Natural killer cell (primary cell): Measurements from ENCODE around the gene BLOC1S2. TPM values are rescaled to one million over a fixed set of nuclear protein-coding genes. Genes with fewer than 3 reads are reported as not detected.

ENCODE experiments used
- ATAC-seq, 3 donors: fragments of 150-1000 bp in 2 of 3; fragments of 200-7000 bp in 1 of 3; cut with Tn5 transposase; 1 replicate in 1 of 3; 2 replicates in 2 of 3; pipeline ENCODE4 v1.10.0; 2021; ENCODE audit warnings: mild to moderate bottlenecking in 2 of 3, moderate library complexity in 2 of 3
- DNase-seq, 2 donors: peaks; one replicate each; pipeline versions ENCODE4 v3.0.0 to v3.0.0-alpha.2; 2013 to 2021; ENCODE audit warnings: mixed read lengths in 1 of 2
- H3K27ac ChIP-seq: one replicate; pipeline ENCODE4 v1.5.1; 2013; ENCODE audit warnings: mild to moderate bottlenecking, low read length
- H3K27me3 ChIP-seq: one replicate; pipeline ENCODE4 v1.6.1; 2013; ENCODE audit warnings: low read length; ENCODE audit not compliant: control insufficient read depth, insufficient read depth
- H3K36me3 ChIP-seq: one replicate; pipeline ENCODE4 v1.6.1; 2013; ENCODE audit warnings: low read length; ENCODE audit not compliant: control insufficient read depth, insufficient read depth
- H3K4me1 ChIP-seq: one replicate; pipeline ENCODE4 v1.6.1; 2013; ENCODE audit warnings: low read length; ENCODE audit not compliant: control insufficient read depth, insufficient read depth
- H3K4me3 ChIP-seq: one replicate; pipeline ENCODE4 v1.5.1; 2013; ENCODE audit warnings: low read length
- H3K9me3 ChIP-seq: one replicate; pipeline ENCODE4 v1.6.1; 2013; ENCODE audit warnings: low read length; ENCODE audit not compliant: control insufficient read depth, insufficient read depth
- H3K27ac Mint-ChIP-seq, 2 donors: one replicate each; pipeline ENCODE4 v1.8.0; 2022; ENCODE audit warnings: mild to moderate bottlenecking in 2 of 2, mixed read lengths in 2 of 2, moderate library complexity in 1 of 2
- H3K27me3 Mint-ChIP-seq, 2 donors: one replicate each; pipeline ENCODE4 v1.8.0; 2022; ENCODE audit warnings: low read depth in 2 of 2, mixed read lengths in 2 of 2
- H3K36me3 Mint-ChIP-seq: one replicate; pipeline ENCODE4 v1.8.0; 2022; ENCODE audit warnings: mixed read lengths
- H3K4me1 Mint-ChIP-seq, 2 donors: one replicate each; pipeline ENCODE4 v1.8.0; 2022; ENCODE audit warnings: mixed read lengths in 2 of 2
- H3K4me3 Mint-ChIP-seq: one replicate; pipeline ENCODE4 v1.8.0; 2022; ENCODE audit warnings: mild to moderate bottlenecking, moderate library complexity, mixed read lengths
- H3K9me3 Mint-ChIP-seq, 2 donors: one replicate each; pipeline ENCODE4 v1.8.0; 2022; ENCODE audit warnings: mixed read lengths in 2 of 2
- WGBS: methylation state at CpG from one replicate; pipeline ENCODE4 v1.1.7; 2013; ENCODE audit warnings: missing lambda C conversion rate; ENCODE audit not compliant: insufficient coverage; 5-methylcytosine and 5-hydroxymethylcytosine counted together
- intact Hi-C: fragments of 100-400 bp; cut with micrococcal nuclease; formaldehyde crosslinking; loops from one replicate; pipeline ENCODE4 v1.14.2; 2022
- total RNA-seq, 4 donors: library from RNA; stranded (reverse); fragments of 120-200 nt in 1 of 4; gene quantifications; one replicate each; pipeline versions ENCODE4 v1.2.3 to v1.2.4, GENCODE V29; 2013 to 2022
- TF ChIP-seq, protein P1 (sequence below): fragments of 200-600 bp; IDR thresholded peaks from one replicate; pipeline ENCODE4 v1.8.0; 2022; ENCODE audit warnings: antibody characterized with exemption

Gene BLOC1S2
- total RNA-seq, 3 donors from 2014 or later (not counting 1 experiment from before 2014, with no cell fraction given): 36.7 to 63.7 (median 60.4) TPM

DNA sequence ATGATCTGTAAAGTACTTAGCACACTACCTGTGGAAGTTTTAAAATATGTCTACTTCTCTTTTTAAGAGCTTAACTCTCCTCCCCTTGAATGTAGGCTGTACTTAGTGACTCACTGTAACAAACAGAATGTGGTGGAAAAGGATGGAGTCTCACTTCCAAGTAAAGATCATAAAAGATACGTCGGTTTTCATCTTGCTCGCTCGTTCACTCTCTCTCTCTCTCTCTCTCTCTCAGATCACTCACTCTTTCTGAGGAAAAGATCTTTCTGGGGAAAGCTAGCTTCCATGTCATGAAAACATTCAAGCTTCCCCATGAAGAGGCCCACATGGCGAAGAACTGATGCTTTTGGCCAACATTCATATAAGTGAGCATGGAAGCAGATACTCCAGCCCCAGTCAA, 62.6 kb downstream of the BLOC1S2 start:
- Mint-ChIP-seq H3K4me3 (no peak overlapping the region), H3K9me3 (no peaks in the 10 kb centered on the region), H3K4me1 (peaks cover 17 to 20% of the 10 kb centered on the region in 2 donors), H3K27me3 (no peaks in the 10 kb centered on the region), H3K27ac (no peak overlapping the region), H3K36me3 (peaks cover 9% of the 10 kb centered on the region)
- no peaks in the 10 kb centered on the region for H3K27me3 ChIP-seq
- H3K27ac ChIP-seq: no peak overlapping the region
- ATAC-seq: no peak
- no peak overlapping the region for H3K4me3 ChIP-seq
- H3K9me3 ChIP-seq: no peaks in the 10 kb centered on the region
- no peak for DNase-seq
- intact Hi-C loops: no loop called here
- peaks cover 49% of the 10 kb centered on the region for H3K36me3 ChIP-seq
- TF ChIP-seq, protein P1, sequence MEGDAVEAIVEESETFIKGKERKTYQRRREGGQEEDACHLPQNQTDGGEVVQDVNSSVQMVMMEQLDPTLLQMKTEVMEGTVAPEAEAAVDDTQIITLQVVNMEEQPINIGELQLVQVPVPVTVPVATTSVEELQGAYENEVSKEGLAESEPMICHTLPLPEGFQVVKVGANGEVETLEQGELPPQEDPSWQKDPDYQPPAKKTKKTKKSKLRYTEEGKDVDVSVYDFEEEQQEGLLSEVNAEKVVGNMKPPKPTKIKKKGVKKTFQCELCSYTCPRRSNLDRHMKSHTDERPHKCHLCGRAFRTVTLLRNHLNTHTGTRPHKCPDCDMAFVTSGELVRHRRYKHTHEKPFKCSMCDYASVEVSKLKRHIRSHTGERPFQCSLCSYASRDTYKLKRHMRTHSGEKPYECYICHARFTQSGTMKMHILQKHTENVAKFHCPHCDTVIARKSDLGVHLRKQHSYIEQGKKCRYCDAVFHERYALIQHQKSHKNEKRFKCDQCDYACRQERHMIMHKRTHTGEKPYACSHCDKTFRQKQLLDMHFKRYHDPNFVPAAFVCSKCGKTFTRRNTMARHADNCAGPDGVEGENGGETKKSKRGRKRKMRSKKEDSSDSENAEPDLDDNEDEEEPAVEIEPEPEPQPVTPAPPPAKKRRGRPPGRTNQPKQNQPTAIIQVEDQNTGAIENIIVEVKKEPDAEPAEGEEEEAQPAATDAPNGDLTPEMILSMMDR: no peak
- WGBS: 95% methylated on average over 5 of the region's 5 CpGs
- H3K4me1 ChIP-seq: peaks cover 8% of the 10 kb centered on the region

Other genes starting within 250 kb of the BLOC1S2 start
- not detected for gene CPN1, start 204.8 kb downstream of the BLOC1S2 start, total RNA-seq
- 1 to 10 TPM; 3.9 to 6.9 (median 5.1) TPM for gene ERLIN1, start 100.7 kb downstream of the BLOC1S2 start, total RNA-seq
- gene CHUK, start 57.1 kb downstream of the BLOC1S2 start, total RNA-seq: 10 to 100 TPM; 23.7 to 33.6 (median 33.3) TPM
- 10 to 100 TPM; 52.5 to 58.0 (median 54.8) TPM for gene CWF19L1, start 19.0 kb downstream of the BLOC1S2 start, total RNA-seq
- not detected for gene PKD2L1, start 43.5 kb upstream of the BLOC1S2 start, total RNA-seq
- 10 to 100 TPM in 1 of 3 donors, 1 to 10 TPM in 2; 3.5 to 10.1 (median 3.8) TPM for gene SCD, start 60.6 kb upstream of the BLOC1S2 start, total RNA-seq
- not detected for gene WNT8B, start 176.3 kb upstream of the BLOC1S2 start, total RNA-seq
- 10 to 100 TPM; 32.6 to 38.6 (median 38.1) TPM for gene SEC31B, start 233.2 kb upstream of the BLOC1S2 start, total RNA-seq
- 100 to 1,000 TPM; 113 to 151 (median 137) TPM for gene NDUFB8, start 243.2 kb upstream of the BLOC1S2 start, total RNA-seq
- 10 to 100 TPM; 52.0 to 66.4 (median 58.7) TPM for gene HIF1AN, start 249.3 kb upstream of the BLOC1S2 start, total RNA-seq